ENCODE results near the gene VSIR.

The VSIR gene

GRCh38 chr10:71746344-71747037 is 26.8 kb downstream of the VSIR start:
- no peak for DNase-seq

GRCh38 chr10:71745664-71746250 is 27.6 kb downstream of the VSIR start:
- no peak for DNase-seq

- DNase-seq = no peak
These were observed 28.2 kb downstream of the VSIR start for GRCh38 chr10:71744897-71745663.

- DNase-seq = no peak
These were observed 29.5 kb downstream of the VSIR start for GRCh38 chr10:71743866-71744265.

- DNase-seq = no peak
These were observed 30.1 kb downstream of the VSIR start for GRCh38 chr10:71743089-71743838.

GRCh38 chr10:71742301-71743088 is 30.8 kb downstream of the VSIR start:
- no peak for DNase-seq

GRCh38 chr10:71741671-71742070 is 31.6 kb downstream of the VSIR start:
- no peak for DNase-seq

GRCh38 chr10:71741029-71741428 is 32.3 kb downstream of the VSIR start:
- DNase-seq = no peak

GRCh38 chr10:71740069-71740653 is 33.2 kb downstream of the VSIR start:
- DNase-seq = no peak

GRCh38 chr10:71739358-71739900 is 33.9 kb downstream of the VSIR start:
- DNase-seq = no peak

- no peak for DNase-seq
These were observed 35.5 kb downstream of the VSIR start for GRCh38 chr10:71737834-71738197.

- DNase-seq = no peak
These were observed 36.1 kb downstream of the VSIR start for GRCh38 chr10:71737001-71737833.

- DNase-seq = no peak
These were observed 36.8 kb downstream of the VSIR start for GRCh38 chr10:71736570-71736952.

GRCh38 chr10:71735709-71736569 is 37.4 kb downstream of the VSIR start:
- DNase-seq = no peak

- DNase-seq = no peak
These were observed 38.5 kb downstream of the VSIR start for GRCh38 chr10:71734797-71735196.

GRCh38 chr10:71731791-71732190 is 41.5 kb downstream of the VSIR start:
- DNase-seq = no peak

GRCh38 chr10:71729161-71729636 is 44.1 kb downstream of the VSIR start:
- DNase-seq = no peak

- DNase-seq = no peak
These were observed 45.3 kb downstream of the VSIR start for GRCh38 chr10:71727738-71728737.
